K562 (cell line): ENCODE results near the gene EVI5L. TPM values are rescaled to one million over a fixed set of nuclear protein-coding genes. Genes with fewer than 3 reads are reported as not detected.
A peak's percentile ranks its signal among the peaks of the same experiment; 100 is the strongest.

Experiments used
- ATAC-seq: fragments of 200-7000 bp; cut with Tn5 transposase; 3 replicates; pipeline ENCODE4 v1.9.1; 2020; ENCODE audit warnings: moderate library complexity
- BruUV-seq: library from RNA; stranded (reverse); fragments of 400-500 nt; replicated peaks from 2 replicates; lab custom pipeline; 2021; lab: Mats Ljungman, UMichigan
- CTCF ChIA-PET: fragments of 300-600 bp; formaldehyde crosslinking; extraction: SDS; loops from one replicate; lab custom pipeline; 2021; ENCODE audit warnings: low intra/inter-chr PET ratio; lab: Yijun Ruan, JAX
- POLR2A ChIA-PET: fragments of 300-600, 350-650 bp; sonication (Branson Sonifier 250); formaldehyde crosslinking; extraction: SDS; loops from one replicate; lab custom pipeline; 2021; ENCODE audit warnings: antibody characterized with exemption, inconsistent platforms; lab: Yijun Ruan, JAX
- DNase-seq, 4 experiments: peaks; one replicate each; pipeline versions ENCODE4 v3.0.0 to v3.0.0-alpha.2; 2011 to 2018; ENCODE audit warnings: low spot score in 3 of 4, mixed read lengths in 3 of 4; ENCODE audit errors: extremely low read depth in 1 of 4
- FAIRE-seq: peaks from 2 replicates; lab custom pipeline; 2011; peaks lifted over from hg19 to GRCh38; lab: Jason Lieb, UNC
- H2AFZ ChIP-seq: 2 replicates; pipeline ENCODE4 v1.6.0; 2011; ENCODE audit warnings: low read depth, low read length, control low read depth, inconsistent platforms
- H3K27ac ChIP-seq: fragments of 200-600 bp; 3 replicates; pipeline ENCODE4 v1.8.0; 2011; ENCODE audit warnings: low read depth, mild to moderate bottlenecking, control low read depth, inconsistent platforms, low read length, moderate library complexity, mixed read lengths; ENCODE audit errors: extremely low read depth
- H3K27me3 ChIP-seq, 2 experiments: fragments of 300-600 bp in 1 of 2; 2 replicates in 1 of 2; 3 replicates in 1 of 2; pipeline versions ENCODE4 v1.6.0 to v1.8.0; 2011; ENCODE audit warnings: inconsistent platforms in 2 of 2, low read length in 2 of 2, mild to moderate bottlenecking in 1 of 2, mixed read lengths in 1 of 2, moderate library complexity in 1 of 2; ENCODE audit not compliant: control insufficient read depth in 2 of 2, insufficient read depth in 2 of 2
- H3K36me3 ChIP-seq: fragments of 300-600 bp; 3 replicates; pipeline ENCODE4 v1.8.0; 2011; ENCODE audit warnings: mild to moderate bottlenecking, low read length, inconsistent platforms; ENCODE audit not compliant: control insufficient read depth, insufficient read depth
- H3K4me1 ChIP-seq, 2 experiments: fragments of 200-600 bp in 1 of 2; replicated peaks in 1 of 2; 2 replicates in 1 of 2; 3 replicates in 1 of 2; pipeline versions ENCODE4 v1.5.1 to v1.8.0; 2011; ENCODE audit warnings: inconsistent platforms in 2 of 2, low read length in 2 of 2, mild to moderate bottlenecking in 1 of 2, mixed read lengths in 1 of 2, moderate library complexity in 1 of 2; ENCODE audit not compliant: control insufficient read depth in 2 of 2, insufficient read depth in 2 of 2
- H3K4me2 ChIP-seq: 2 replicates; pipeline ENCODE4 v1.6.1; 2011; ENCODE audit warnings: low read length, control low read depth, inconsistent platforms, mixed read lengths; ENCODE audit not compliant: insufficient read depth
- H3K4me3 ChIP-seq: fragments of 200-600 bp; sonication (generic), shearing (Covaris generic); 2 replicates; pipeline ENCODE4 v1.5.1; 2016; ENCODE audit warnings: control low read depth, inconsistent platforms
- H3K79me2 ChIP-seq: fragments of 200-600 bp; 3 replicates; pipeline ENCODE4 v1.8.0; 2011; ENCODE audit warnings: low read length, inconsistent platforms; ENCODE audit not compliant: control insufficient read depth, insufficient read depth
- H3K9ac ChIP-seq, 2 experiments: 2 replicates each; pipeline versions ENCODE4 v1.6.0 to v1.6.1; 2011; ENCODE audit warnings: low read depth in 2 of 2, low read length in 2 of 2, control low read depth in 1 of 2, inconsistent platforms in 1 of 2, mild to moderate bottlenecking in 1 of 2, mixed read lengths in 1 of 2; ENCODE audit not compliant: insufficient read depth in 1 of 2
- H3K9me1 ChIP-seq: one replicate; pipeline ENCODE4 v1.6.0; 2011; ENCODE audit warnings: inconsistent platforms, mild to moderate bottlenecking, low read length, moderate library complexity; ENCODE audit not compliant: control insufficient read depth, insufficient read depth
- H3K9me3 ChIP-seq: replicated peaks from 2 replicates; pipeline ENCODE4 v1.5.1; 2011; ENCODE audit warnings: low read depth, low read length, inconsistent platforms; ENCODE audit not compliant: control insufficient read depth, insufficient read depth
- H4K20me1 ChIP-seq: replicated peaks from 2 replicates; pipeline ENCODE4 v1.6.1; 2011; ENCODE audit warnings: low read length, inconsistent platforms, mixed read lengths; ENCODE audit not compliant: control insufficient read depth, insufficient read depth
- GATAD2A ChIP-seq: fragments of 450-650 bp; IDR thresholded peaks from 2 replicates; pipeline ENCODE4 v1.6.1; 2017
- HDAC8 ChIP-seq: fragments of 450-650 bp; IDR thresholded peaks from 2 replicates; pipeline ENCODE4 v1.6.1; 2016; ENCODE audit warnings: mild to moderate bottlenecking, missing genetic modification characterization, moderate library complexity, missing compliant biosample characterization
- ZEB2 ChIP-seq: fragments of 450-650 bp; IDR thresholded peaks from 2 replicates; pipeline ENCODE4 v1.6.1; 2016
- WGBS: fragments of 100-300 bp; shearing (Covaris generic); methylation state at CpG from one replicate; pipeline ENCODE4 v1.1.6; 2016; ENCODE audit warnings: low coverage, mixed read lengths; ENCODE audit not compliant: insufficient coverage; ENCODE audit errors: missing lambda C conversion rate; 5-methylcytosine and 5-hydroxymethylcytosine counted together
- in situ Hi-C: fragments of 300-500 bp; cut with MboI; formaldehyde crosslinking; loops from 4 replicates; pipeline ENCODE4 v1.15.0; 2018; ENCODE audit warnings: inconsistent platforms, mixed read lengths
- intact Hi-C: fragments of 100-400 bp; cut with micrococcal nuclease; formaldehyde crosslinking; loops from 2 replicates; pipeline ENCODE4 v1.14.2; 2022
- polyA plus RNA-seq, 8 experiments: library from polyadenylated mRNA; depleted of rRNA in 4 of 8; stranded (reverse) in 5 of 8; unstranded in 3 of 8; fragments of >200 nt; fragmentation: Nextera tagmentation in 2 of 8; fragmentation: Illumina TruSeq in 1 of 8; extraction: Ambion mirVana in 2 of 8; extraction: Trizol in 1 of 8; gene quantifications; 2 replicates each; pipeline versions ENCODE4 v1.2.1 to v1.2.3, GENCODE V29; 2011 to 2014; ENCODE audit warnings: inconsistent platforms in 1 of 8, missing spikeins in 1 of 8
- total RNA-seq, 7 experiments: library from RNA; depleted of rRNA in 6 of 7; stranded (reverse); fragments of >200 nt in 6 of 7; fragmentation: Illumina TruSeq in 2 of 7; extraction: Trizol in 2 of 7; gene quantifications; 2 replicates each; pipeline versions ENCODE4 v1.2.1 to v1.2.3, GENCODE V29; 2011 to 2021; ENCODE audit warnings: low replicate concordance in 1 of 7
- TF ChIP-seq, protein P1 (sequence below): IDR thresholded peaks from 2 replicates; pipeline ENCODE4 v1.6.1; 2016; ENCODE audit warnings: missing genetic modification characterization, missing compliant biosample characterization
- TF ChIP-seq, protein P2 (sequence below), 2 experiments: fragments of 450-650 bp; conservative IDR thresholded peaks; 2 replicates each; pipeline ENCODE4 v1.6.1; 2017; ENCODE audit warnings: mild to moderate bottlenecking in 2 of 2, moderate library complexity in 2 of 2

EVI5L gene
- total and polyA plus RNA-seq, 9 of the 15 experiments (the other 6 are each of a cell fraction or from before 2014, with no cell fraction given) = 0.69 to 1.8 (median 1.2) TPM; not detected in 2

GRCh38 chr19:7883105-7883504 lies 53.1 kb downstream of the EVI5L start:
- Histone ChIP-seq H3K9me3 (no peaks in the 10 kb centered on the region), H3K27ac (no peak overlapping the region), H3K9me1 (no peaks in the 10 kb centered on the region), H3K4me1 (peaks cover 8 to 31% of the 10 kb centered on the region in 2 experiments; a peak in 4 of 5 replicates), H3K4me3 (no peak overlapping the region), H3K27me3 (no peaks in the 10 kb centered on the region), H3K36me3 (no peaks in the 10 kb centered on the region), H3K4me2 (no peak overlapping the region), H3K9ac (no peak overlapping the region), H2AFZ (no peak overlapping the region), H4K20me1 (no peaks in the 10 kb centered on the region), H3K79me2 (no peaks in the 10 kb centered on the region)
- intact Hi-C loops = no loop called here
- no peak for ATAC-seq
- WGBS = 59% methylated on average over 4 of the region's 4 CpGs
- BruUV-seq = no TSS peak
- POLR2A ChIA-PET = interaction anchor here (0.8 to 1.4 kb wide), 2 partner anchors 40 to 46 kb away, joined by 3 to 8 read pairs; no protein-coding TSS in a partner anchor
- CTCF ChIA-PET = no interaction called here
- FAIRE-seq = no peak
- in situ Hi-C loops = no loop called here
- TF ChIP-seq GATAD2A (no peak), ZEB2 (peak; percentile 85), HDAC8 (tag) (no peak)
- TF ChIP-seq, protein P1, sequence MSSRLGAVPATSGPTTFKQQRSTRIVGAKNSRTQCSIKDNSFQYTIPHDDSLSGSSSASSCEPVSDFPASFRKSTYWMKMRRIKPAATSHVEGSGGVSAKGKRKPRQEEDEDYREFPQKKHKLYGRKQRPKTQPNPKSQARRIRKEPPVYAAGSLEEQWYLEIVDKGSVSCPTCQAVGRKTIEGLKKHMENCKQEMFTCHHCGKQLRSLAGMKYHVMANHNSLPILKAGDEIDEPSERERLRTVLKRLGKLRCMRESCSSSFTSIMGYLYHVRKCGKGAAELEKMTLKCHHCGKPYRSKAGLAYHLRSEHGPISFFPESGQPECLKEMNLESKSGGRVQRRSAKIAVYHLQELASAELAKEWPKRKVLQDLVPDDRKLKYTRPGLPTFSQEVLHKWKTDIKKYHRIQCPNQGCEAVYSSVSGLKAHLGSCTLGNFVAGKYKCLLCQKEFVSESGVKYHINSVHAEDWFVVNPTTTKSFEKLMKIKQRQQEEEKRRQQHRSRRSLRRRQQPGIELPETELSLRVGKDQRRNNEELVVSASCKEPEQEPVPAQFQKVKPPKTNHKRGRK = no peak
- TF ChIP-seq, protein P2, sequence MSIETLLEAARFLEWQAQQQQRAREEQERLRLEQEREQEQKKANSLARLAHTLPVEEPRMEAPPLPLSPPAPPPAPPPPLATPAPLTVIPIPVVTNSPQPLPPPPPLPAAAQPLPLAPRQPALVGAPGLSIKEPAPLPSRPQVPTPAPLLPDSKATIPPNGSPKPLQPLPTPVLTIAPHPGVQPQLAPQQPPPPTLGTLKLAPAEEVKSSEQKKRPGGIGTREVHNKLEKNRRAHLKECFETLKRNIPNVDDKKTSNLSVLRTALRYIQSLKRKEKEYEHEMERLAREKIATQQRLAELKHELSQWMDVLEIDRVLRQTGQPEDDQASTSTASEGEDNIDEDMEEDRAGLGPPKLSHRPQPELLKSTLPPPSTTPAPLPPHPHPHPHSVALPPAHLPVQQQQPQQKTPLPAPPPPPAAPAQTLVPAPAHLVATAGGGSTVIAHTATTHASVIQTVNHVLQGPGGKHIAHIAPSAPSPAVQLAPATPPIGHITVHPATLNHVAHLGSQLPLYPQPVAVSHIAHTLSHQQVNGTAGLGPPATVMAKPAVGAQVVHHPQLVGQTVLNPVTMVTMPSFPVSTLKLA (conservative IDR thresholded peaks at IDR 0.05) = no peak
- no peak for DNase-seq
